T-helper 22 cell (primary cell): ENCODE results near the gene UBN2.
"Not testable (repeated sequence)": the region's sequence is repeated elsewhere in the genome, so short reads cannot be mapped to it uniquely, and the experiment has no call there.

Experiments used
- DNase-seq: peaks from one replicate; pipeline ENCODE4 v3.0.0-alpha.2; 2020; ENCODE audit warnings: low read depth

The UBN2 gene

GRCh38 chr7:139230774-139231512 is at the start of gene UBN2:
Gene UBN2, plus strand, starts transcription at chr7:139231237. Its CDS starts 248 bp downstream, at chr7:139231485.
- peak; percentile 81 for DNase-seq

DNA sequence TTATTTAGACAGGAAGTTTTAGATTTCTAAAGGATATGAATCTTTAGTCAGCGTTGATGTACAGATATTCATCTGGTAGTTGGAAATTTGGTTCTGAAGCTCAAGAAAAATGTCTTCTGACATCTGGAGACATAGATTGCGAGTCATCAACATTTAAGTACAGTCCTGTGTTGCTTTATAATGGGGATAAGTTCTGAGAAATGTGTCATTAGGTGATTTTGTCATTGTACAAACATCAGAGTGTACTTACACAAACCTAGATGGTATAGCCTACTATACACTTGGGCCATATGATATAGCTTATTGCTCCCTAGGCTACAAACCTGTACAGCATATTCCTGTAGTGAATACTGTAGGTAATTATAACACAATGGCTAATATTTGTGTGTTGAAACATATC is 49.6 kb upstream of the UBN2 start:
- DNase-seq: no peak

GRCh38 chr7:139182363-139182762 is 48.7 kb upstream of the UBN2 start:
- no peak for DNase-seq

DNA sequence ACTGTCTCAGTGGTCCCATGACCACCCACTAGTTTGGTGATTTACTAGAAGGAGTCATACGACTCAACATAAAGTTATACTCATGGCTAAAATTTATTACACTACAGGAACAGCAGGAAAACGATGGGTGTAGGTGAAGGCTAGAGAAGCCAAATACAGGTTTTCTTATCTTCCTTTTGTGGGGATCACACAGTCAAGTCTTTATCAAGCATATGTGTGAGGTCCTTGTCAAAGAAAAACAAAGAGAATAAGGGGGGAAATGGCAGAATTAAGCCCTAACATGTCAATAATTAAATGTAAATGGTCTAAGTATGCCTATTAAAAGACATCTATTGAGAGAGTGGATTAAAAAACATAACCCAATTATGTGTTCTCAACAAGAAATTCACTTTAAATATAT is 47.8 kb upstream of the UBN2 start:
- DNase-seq: no peak

- no peak for DNase-seq
These were observed 47.1 kb upstream of the UBN2 start for GRCh38 chr7:139183878-139184338.

DNA sequence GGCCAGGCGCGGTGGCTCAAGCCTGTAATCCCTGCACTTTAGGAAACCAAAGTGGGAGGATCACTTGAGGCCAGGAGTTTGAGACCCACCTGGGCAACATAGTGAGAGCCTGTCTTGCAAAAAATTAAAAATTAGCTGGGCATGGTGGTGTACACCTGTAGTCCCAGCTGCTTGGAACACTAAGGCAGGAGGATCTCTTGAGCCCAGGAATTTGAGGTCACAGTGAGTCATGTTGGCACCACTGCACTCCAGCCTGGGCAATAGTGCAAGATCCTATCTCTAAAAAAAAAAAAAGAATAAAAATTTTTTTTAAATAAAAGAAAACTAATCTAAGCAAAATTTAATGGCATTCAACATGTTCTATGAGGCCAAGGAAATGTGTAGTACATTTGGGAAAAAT is 44.9 kb upstream of the UBN2 start:
- DNase-seq: no peak

DNA sequence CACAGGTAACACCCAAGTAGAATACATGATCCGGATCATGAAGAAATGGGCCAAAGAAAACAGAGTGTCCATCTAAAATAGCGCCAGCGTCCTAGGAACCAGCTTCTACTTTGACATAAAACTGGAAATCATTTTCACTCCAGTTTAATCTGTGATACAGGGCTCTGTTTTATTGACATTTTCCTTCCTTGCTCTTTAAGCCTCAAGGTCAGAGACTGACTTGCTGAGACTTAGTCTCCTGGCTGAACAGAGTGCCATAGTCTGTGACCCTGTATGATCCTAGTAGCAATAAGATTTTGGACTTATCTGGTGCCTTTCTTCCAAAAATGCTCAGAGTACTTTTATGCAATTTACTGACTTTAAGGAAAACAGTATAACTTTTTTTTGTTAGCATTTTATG is 41.7 kb upstream of the UBN2 start:
- DNase-seq: no peak

DNA sequence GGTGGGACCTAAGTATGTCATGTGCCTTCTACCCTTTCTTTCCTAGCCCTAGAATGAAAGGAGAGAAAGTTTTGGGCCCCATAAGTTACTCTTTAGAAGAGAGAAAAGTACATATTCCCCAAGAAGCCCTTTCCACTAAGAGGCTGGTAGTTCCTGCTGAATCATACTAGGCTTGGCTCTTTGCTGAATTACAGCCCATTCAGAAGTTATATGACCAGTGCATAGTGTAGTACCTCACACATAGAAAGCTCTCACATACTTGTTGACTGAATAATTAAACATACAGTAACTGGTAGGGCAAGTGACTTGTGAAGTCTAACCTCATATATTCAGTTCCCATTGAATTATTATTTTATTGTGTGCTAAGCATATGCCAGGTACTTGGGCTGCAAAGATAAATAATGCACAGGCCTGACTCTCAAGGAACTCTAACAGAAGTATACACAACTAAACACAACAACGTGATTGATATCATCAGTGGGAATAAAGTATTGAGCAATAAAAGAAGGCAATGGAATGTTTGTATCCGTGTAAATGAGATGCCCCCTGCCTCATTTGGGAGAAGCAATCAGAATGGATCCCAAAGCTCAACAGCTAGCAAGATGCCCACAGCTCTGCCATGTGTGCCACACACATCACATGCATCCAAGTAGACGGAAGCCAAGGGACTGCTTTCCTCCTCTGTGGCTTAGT is 38.9 kb upstream of the UBN2 start:
- no peak for DNase-seq

- no peak for DNase-seq
These were observed 30.7 kb upstream of the UBN2 start for GRCh38 chr7:139200382-139200781.

DNA sequence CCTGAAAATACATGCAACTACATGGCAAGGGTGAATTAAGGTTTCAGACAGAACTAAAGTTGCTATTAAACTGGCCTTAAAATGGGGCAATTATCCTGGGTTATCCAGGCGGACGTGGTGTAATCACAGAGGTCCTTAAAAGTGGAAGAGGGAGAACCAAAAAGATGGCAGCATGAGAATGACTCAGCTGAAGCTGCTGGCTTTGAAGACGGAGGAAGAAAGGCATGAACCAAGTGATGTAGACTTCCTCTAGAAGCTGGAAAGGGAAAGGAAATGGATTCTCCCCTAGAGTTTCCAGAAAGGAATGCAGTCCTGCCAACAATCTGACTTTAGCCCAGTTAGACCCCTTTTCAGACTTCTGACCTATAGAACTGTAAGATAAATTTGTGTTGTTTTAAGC is 27.0 kb upstream of the UBN2 start:
- no peak for DNase-seq

DNA sequence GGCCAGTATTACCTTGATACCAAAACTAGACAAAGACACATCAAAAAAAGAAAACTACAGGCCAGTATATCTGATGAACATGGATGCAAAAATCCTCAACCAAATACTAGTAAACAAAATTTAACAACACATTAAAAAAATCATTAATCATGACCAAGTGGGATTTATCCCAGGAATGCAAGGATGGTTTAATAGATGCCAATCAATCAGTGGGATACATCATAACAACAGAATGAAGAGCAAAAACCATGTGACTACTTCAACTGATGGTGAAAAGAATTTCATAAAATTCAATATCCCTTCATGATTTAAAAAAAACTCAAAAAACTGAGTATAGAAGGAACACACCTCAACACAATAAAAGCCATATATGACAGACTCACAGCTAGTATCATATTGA is 25.2 kb upstream of the UBN2 start:
- no peak for DNase-seq

- DNase-seq: no peak
These were observed 18.9 kb upstream of the UBN2 start for GRCh38 chr7:139212133-139212532.

GRCh38 chr7:139213489-139213888 is 17.5 kb upstream of the UBN2 start:
- not testable (repeated sequence) for DNase-seq

- DNase-seq: no peak
These were observed 12.9 kb upstream of the UBN2 start for GRCh38 chr7:139218173-139218572.

DNA sequence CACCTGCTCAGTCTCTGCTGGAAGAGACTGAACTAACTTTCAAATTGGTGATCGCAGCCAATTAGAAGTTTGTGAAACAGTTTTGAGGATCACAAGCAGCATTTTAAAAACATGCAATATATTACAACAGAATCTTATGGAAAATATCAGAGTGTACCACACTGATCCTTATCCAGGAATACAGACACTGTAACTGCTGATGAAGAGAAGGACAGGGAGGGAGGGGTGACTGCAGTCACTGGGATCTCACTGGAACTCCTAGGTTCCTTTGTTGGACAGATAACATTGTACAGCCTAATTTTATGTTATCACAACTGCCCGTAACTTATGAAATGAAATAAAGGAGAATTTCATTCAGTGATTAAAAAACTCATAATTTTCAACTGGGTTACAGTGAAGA is 6.8 kb upstream of the UBN2 start:
- DNase-seq: no peak

DNA sequence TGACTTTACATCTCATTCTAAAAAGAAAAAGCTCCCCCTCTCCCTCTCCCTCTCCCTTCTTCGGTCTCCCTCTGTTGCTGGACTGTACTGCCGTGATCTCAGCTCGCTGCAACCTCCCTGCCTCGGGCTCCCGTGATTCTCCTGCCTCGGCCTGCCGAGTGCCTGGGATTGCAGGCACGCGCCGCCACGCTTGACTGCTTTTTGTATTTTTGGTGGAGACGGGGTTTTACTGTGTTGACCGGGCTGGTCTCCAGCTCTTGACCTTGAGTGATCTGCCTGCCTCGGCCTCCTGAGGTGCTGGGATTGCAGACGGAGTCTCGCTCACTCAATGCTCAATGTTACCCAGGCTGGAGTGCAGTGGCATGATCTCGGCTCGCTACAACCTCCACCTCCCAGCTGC is 6.2 kb upstream of the UBN2 start:
- DNase-seq: not testable (repeated sequence)

DNA sequence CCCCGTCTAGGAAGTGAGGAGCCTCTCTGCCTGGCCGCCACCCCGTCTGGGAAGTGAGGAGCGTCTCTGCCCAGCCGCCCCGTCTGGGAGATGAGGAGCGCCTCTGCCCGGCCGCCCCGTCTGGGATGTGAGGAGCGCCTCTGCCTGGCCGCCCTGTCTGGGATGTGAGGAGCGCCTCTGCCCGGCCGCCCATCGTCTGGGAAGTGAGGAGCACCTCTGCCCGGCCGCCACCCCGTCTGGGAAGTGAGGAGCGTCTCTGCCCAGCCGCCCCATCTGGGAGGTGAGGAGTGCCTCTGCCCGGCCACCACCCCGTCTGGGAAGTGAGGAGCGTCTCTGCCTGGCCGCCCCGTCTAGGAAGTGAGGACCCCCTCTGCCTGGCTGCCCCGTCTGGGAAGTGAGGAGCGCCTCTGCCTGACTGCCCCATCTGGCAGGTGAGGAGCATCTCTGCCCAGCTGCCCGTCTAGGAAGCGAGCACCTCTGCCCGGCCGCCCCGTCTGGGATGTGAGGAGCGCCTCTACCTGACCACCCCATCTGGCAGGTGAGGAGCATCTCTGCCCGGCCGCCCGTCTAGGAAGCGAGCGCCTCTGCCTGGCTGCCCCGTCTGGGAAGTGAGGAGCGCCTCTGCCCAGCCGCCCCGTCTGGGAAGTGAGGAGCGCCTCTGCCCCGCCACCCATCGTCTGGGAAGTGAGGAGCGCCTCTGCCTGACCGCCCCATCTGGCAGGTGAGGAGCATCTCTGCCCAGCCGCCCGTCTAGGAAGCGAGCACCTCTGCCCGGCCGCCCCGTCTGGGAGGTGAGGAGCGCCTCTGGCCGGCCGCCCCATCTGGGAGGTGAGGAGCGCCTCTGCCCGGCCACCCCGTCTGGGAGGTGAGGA is 5.5 kb upstream of the UBN2 start:
- not testable (repeated sequence) for DNase-seq

- DNase-seq: not testable (repeated sequence)
These were observed 4.9 kb upstream of the UBN2 start for GRCh38 chr7:139226158-139226515.

- DNase-seq: not testable (repeated sequence)
These were observed 4.0 kb upstream of the UBN2 start for GRCh38 chr7:139226988-139227488.

DNA sequence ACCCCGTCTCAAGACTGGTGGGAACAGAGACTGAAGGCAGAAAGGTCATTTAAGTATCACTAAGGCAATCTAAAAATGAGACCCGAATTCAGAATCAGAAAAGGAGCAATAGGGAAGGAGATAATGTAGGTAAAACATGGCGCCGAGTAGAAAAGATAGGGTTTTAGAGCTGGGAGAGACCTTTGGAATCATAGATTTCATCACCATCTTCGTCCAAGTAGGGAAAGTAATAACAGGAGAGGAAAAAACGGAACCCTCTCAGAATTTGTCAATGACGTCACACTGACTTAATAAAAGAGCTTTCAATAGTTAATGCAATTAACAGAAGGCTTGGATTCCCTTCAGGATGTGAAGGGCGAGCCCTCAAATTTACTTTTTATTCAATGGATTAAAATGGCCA is 1.0 kb upstream of the UBN2 start:
- no peak for DNase-seq

DNA sequence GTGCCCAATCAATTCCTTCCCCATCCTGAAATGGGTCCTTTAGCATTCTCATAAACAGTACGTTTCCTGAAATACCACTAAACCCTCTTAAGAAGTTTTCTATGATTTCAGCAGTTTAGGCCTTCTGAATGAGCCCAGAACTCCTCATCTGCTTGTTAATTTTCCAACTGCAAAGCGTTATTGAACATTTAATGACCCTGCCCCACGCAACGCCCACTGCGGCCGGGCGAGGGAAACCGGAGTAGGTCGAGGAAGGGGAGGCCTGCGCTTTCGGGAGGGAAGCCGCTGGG is 608 bp upstream of the UBN2 start:
- DNase-seq: no peak

DNA sequence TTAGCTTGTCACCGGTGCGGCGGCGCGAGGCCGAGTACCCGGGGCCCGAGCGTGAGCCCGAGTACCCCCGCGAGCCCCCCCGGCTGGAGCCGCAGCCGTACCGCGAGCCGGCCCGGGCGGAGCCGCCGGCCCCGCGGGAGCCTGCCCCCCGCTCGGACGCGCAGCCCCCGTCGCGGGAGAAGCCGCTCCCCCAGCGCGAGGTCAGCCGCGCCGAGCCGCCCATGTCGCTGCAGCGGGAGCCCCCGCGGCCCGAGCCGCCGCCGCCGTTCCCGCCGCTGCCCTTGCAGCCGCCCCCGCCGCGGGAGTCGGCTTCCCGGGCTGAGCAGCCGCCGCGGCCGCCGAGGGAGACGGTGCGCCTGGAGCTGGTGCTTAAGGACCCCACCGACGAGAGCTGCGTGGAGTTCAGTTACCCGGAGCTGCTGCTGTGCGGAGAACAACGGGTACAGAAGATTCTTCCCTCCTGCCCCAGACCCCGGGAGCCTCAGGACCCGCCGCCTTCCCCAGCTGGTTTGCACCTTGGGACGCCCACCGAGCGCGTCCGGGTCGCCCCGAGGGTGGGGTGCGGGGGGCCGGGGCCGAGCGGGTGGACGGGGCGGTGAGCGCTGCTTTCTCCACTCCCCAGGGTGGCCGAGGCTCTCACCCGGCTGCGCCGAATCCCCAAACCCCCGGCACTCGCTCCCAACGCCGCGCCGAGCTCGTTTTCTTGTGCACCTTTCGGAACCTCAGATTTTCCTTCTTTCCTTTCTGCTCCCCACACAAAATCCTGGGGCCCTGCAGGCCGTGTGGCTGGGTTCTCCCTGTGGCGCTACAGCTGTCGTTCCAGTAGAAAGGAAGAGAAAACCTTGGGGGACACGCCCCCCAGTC is 708 bp downstream of the UBN2 start:
- DNase-seq: no peak
